ENCODE results near the gene RAB34. TPM values are rescaled to one million over a fixed set of nuclear protein-coding genes. Genes with fewer than 3 reads are reported as not detected.

The RAB34 gene
- total and polyA plus RNA-seq, 10 donors = 31.4 to 111 (median 53.0) TPM

- no peaks in the 10 kb centered on the region for H3K9me3 ChIP-seq
- no peak for DNase-seq
- H3K36me3 ChIP-seq = peaks cover 20 to 100% (median 100%) of the 10 kb centered on the region in 6 donors
- H3K27me3 ChIP-seq (replicated peaks in 1 of 7) = no peaks in the 10 kb centered on the region
- 93 to 99% (median 96%) methylated on average over 4 of the region's 4 CpGs for WGBS, 5 donors
- H3K27ac ChIP-seq = no peak overlapping the region
- H3K4me3 ChIP-seq = no peak overlapping the region
- no peaks in the 10 kb centered on the region for H3K4me1 ChIP-seq
- intact Hi-C loops (cut with DNase I; ENCODE audit: low total_unique reads) = no loop called here
- TF ChIP-seq POLR2AphosphoS5 (IDR thresholded peaks at IDR 0.05) = no peak
- TF ChIP-seq, protein P1, sequence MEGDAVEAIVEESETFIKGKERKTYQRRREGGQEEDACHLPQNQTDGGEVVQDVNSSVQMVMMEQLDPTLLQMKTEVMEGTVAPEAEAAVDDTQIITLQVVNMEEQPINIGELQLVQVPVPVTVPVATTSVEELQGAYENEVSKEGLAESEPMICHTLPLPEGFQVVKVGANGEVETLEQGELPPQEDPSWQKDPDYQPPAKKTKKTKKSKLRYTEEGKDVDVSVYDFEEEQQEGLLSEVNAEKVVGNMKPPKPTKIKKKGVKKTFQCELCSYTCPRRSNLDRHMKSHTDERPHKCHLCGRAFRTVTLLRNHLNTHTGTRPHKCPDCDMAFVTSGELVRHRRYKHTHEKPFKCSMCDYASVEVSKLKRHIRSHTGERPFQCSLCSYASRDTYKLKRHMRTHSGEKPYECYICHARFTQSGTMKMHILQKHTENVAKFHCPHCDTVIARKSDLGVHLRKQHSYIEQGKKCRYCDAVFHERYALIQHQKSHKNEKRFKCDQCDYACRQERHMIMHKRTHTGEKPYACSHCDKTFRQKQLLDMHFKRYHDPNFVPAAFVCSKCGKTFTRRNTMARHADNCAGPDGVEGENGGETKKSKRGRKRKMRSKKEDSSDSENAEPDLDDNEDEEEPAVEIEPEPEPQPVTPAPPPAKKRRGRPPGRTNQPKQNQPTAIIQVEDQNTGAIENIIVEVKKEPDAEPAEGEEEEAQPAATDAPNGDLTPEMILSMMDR (IDR thresholded peaks at IDR 0.05 in 8 of 11, conservative IDR thresholded peaks at IDR 0.05 in 3 of 11) = no peak
- no peak for TF ChIP-seq POLR2A (IDR thresholded peaks at IDR 0.05)
Observed at GRCh38 chr17:28688481-28688880, 29.2 kb downstream of the RAB34 start.

GRCh38 chr17:28686296-28686695 lies 31.4 kb downstream of the RAB34 start:
- DNase-seq = no peak
- intact Hi-C loops (cut with DNase I; ENCODE audit: low total_unique reads) = no loop called here
- H3K27ac ChIP-seq = no peak overlapping the region
- TF ChIP-seq POLR2AphosphoS5 (IDR thresholded peaks at IDR 0.05) = no peak
- no peak overlapping the region for H3K4me3 ChIP-seq
- no peaks in the 10 kb centered on the region for H3K27me3 ChIP-seq (replicated peaks in 1 of 7)
- no peaks in the 10 kb centered on the region for H3K4me1 ChIP-seq
- H3K9me3 ChIP-seq = no peaks in the 10 kb centered on the region
- 85 to 96% (median 95%) methylated on average over 4 of the region's 4 CpGs for WGBS, 5 donors
- H3K36me3 ChIP-seq = peaks cover 32 to 100% (median 100%) of the 10 kb centered on the region in 6 donors

- Histone ChIP-seq H3K36me3 (peaks cover 33 to 100% (median 100%) of the 10 kb centered on the region in 6 donors), H3K9me3 (no peaks in the 10 kb centered on the region), H3K4me1 (no peaks in the 10 kb centered on the region), H3K4me3 (no peak overlapping the region), H3K27ac (no peak overlapping the region), H3K27me3 (replicated peaks in 1 of 7) (no peaks in the 10 kb centered on the region)
- 94 to 99% (median 95%) methylated on average over 5 of the region's 5 CpGs for WGBS, 5 donors
- TF ChIP-seq, protein P1 (IDR thresholded peaks at IDR 0.05 in 8 of 11, conservative IDR thresholded peaks at IDR 0.05 in 3 of 11) = no peak
- TF ChIP-seq POLR2AphosphoS5 (IDR thresholded peaks at IDR 0.05) = no peak
- TF ChIP-seq POLR2A (IDR thresholded peaks at IDR 0.05) = no peak
- intact Hi-C loops (cut with DNase I; ENCODE audit: low total_unique reads) = no loop called here
- DNase-seq = no peak
Observed at GRCh38 chr17:28685366-28685765, 32.3 kb downstream of the RAB34 start.

DNA sequence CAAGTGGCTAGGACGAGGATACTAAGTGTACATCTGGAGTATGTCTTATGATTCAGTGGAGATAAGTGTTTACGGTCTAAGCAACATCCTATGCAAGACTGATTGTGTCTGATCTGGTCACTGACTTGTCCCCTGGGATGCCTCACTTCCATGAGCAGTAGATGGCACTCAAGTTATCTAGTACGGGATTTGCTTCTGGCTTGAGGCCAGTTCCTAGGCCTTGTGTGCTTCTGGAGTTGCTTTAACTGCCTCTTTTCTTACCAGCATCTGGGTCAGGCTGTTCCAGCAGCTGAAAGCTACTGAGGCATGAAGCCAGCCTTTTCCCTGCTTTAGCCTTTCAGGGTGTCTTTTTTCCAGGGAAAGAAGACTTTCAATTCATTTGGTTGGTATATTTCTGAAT lies 32.7 kb downstream of the RAB34 start:
- Histone ChIP-seq H3K27me3 (replicated peaks in 1 of 7) (no peaks in the 10 kb centered on the region), H3K36me3 (peaks cover 33 to 100% (median 100%) of the 10 kb centered on the region in 6 donors), H3K4me3 (no peak overlapping the region), H3K9me3 (no peaks in the 10 kb centered on the region), H3K4me1 (no peaks in the 10 kb centered on the region), H3K27ac (no peak overlapping the region)
- TF ChIP-seq POLR2AphosphoS5 (IDR thresholded peaks at IDR 0.05) = peak in 1 of 3 donors; percentile 40
- TF ChIP-seq, protein P1 (IDR thresholded peaks at IDR 0.05 in 8 of 11, conservative IDR thresholded peaks at IDR 0.05 in 3 of 11) = peak in 2 of 11 experiments; percentile 10 to 31
- TF ChIP-seq POLR2A (IDR thresholded peaks at IDR 0.05) = no peak
- no peak for DNase-seq
- WGBS, 5 donors = 70 to 78% (median 72%) methylated on average over 3 of the region's 3 CpGs
- intact Hi-C loops (cut with DNase I; ENCODE audit: low total_unique reads) = no loop called here

DNA sequence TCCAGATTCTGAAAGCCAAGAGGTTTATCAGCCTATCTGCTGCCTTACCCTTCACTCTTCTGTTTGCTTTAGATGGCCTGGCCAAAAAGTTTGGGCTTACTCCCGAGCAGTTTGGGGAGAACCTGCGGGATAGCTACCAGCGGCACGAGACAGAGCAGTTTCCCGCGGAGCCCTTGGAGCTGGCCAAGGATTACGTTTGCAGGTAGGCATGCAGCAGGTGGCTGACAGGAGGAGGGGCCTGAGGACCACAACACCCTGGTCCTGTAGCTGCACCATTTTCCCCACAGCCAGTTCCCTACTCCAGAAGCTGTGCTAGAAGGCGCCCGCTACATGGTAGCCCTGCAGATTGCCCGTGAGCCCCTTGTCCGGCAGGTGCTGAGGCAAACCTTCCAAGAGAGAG lies 35.0 kb downstream of the RAB34 start:
- intact Hi-C loops (cut with DNase I; ENCODE audit: low total_unique reads) = no loop called here
- WGBS, 5 donors = 93 to 98% (median 96%) methylated on average over 6 to 11 of the region's 11 CpGs

More for the DNA sequence above, 35.0 kb downstream of the RAB34 start:
- H3K4me3 ChIP-seq = no peak overlapping the region
- no peak for TF ChIP-seq POLR2A (IDR thresholded peaks at IDR 0.05)
- peak in 1 of 3 donors; percentile 14 for TF ChIP-seq POLR2AphosphoS5 (IDR thresholded peaks at IDR 0.05)
- no peaks in the 10 kb centered on the region for H3K27me3 ChIP-seq (replicated peaks in 1 of 7)
- peaks cover 34 to 100% (median 100%) of the 10 kb centered on the region in 6 donors for H3K36me3 ChIP-seq
- no peak for DNase-seq
- H3K27ac ChIP-seq = no peak overlapping the region
- H3K9me3 ChIP-seq = no peaks in the 10 kb centered on the region
- no peaks in the 10 kb centered on the region for H3K4me1 ChIP-seq
